Measurements from ENCODE around the gene GRB2.
"Not testable (repeated sequence)": the region's sequence is repeated elsewhere in the genome, so short reads cannot be mapped to it uniquely, and the experiment has no call there.

GRB2 gene

DNA sequence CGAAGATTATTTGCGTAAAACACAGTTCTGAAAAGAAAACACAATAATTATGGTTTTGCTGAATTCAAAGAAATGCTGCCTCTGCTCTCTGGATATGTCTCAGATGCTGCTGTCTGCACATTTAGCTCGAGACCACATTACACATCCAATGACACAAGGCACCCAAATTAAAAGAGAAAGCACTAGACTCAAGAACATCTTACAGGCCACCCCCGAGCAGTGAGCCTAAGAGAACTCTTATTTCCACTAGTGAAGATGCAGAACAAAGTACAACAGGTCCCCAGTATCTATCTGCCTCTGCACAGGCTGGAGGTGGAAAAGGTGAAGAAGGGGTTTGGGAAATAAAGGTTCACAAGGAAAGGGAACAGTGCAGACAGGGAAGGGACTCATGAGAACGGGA, 33.5 kb downstream of the GRB2 start:
- TF ChIP-seq, protein P1, sequence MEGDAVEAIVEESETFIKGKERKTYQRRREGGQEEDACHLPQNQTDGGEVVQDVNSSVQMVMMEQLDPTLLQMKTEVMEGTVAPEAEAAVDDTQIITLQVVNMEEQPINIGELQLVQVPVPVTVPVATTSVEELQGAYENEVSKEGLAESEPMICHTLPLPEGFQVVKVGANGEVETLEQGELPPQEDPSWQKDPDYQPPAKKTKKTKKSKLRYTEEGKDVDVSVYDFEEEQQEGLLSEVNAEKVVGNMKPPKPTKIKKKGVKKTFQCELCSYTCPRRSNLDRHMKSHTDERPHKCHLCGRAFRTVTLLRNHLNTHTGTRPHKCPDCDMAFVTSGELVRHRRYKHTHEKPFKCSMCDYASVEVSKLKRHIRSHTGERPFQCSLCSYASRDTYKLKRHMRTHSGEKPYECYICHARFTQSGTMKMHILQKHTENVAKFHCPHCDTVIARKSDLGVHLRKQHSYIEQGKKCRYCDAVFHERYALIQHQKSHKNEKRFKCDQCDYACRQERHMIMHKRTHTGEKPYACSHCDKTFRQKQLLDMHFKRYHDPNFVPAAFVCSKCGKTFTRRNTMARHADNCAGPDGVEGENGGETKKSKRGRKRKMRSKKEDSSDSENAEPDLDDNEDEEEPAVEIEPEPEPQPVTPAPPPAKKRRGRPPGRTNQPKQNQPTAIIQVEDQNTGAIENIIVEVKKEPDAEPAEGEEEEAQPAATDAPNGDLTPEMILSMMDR (conservative IDR thresholded peaks at IDR 0.05; ENCODE audit: control insufficient read depth, insufficient read depth, low read depth, low read length), result no peak
- no peak for DNase-seq (ENCODE audit: low read depth)
- H3K4me3 ChIP-seq (ENCODE audit: control insufficient read depth, low read depth, low read length), result no peak overlapping the region

DNA sequence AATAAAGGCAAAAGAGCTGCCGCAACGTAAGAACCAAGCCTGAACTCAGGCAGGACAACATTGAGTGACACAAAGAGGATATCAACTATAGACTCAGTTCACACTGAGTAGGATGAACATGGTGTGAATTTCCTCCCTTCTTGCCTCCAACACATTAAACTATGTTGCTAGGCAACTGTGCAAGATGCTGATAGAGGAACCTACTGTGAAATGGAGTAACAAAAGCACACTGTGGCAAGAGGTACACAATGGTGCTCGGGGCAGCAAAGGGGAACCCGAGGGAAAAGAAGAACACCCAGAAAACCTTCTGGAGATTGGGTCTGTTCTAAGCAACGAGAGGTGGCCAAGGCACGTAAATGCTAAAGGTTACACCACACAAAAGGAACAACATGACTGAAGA, 34.1 kb downstream of the GRB2 start:
- TF ChIP-seq, protein P1 (conservative IDR thresholded peaks at IDR 0.05; ENCODE audit: control insufficient read depth, insufficient read depth, low read depth, low read length), result no peak
- DNase-seq (ENCODE audit: low read depth), result no peak
- H3K4me3 ChIP-seq (ENCODE audit: control insufficient read depth, low read depth, low read length), result no peak overlapping the region

DNA sequence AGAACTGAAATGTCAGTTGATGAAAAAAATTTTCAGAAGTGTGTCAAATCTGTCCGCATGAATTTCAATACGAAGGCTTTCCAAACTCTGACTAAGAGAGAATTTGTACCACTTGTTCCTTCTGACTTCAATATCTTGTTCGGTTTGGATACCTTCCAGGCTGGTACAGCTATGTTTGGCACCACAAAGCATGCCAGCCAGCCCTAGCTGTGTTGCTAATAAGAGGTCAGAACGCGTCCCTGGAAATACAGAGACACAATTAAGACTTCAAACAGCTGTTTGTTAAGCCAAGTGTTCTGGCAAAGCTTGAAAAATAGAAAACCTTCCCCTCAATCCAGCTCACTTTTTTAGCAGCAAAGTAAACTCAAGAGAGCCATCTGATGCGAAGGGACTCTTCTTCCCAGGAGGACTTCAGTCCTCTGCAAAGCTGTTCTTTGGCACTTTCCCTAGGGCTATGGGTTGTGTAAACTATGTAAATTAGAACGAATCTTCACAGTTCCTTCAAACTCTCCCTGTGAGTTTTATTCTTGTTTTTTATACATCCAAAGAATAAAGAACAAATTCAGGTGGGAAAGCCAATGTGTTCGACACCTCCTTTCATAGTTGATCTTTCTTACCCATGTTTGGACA, 35.1 kb downstream of the GRB2 start:
- DNase-seq (ENCODE audit: low read depth), result peak; percentile 6
- TF ChIP-seq, protein P1 (conservative IDR thresholded peaks at IDR 0.05; ENCODE audit: control insufficient read depth, insufficient read depth, low read depth, low read length), result no peak
- H3K4me3 ChIP-seq (ENCODE audit: control insufficient read depth, low read depth, low read length), result no peak overlapping the region

DNA sequence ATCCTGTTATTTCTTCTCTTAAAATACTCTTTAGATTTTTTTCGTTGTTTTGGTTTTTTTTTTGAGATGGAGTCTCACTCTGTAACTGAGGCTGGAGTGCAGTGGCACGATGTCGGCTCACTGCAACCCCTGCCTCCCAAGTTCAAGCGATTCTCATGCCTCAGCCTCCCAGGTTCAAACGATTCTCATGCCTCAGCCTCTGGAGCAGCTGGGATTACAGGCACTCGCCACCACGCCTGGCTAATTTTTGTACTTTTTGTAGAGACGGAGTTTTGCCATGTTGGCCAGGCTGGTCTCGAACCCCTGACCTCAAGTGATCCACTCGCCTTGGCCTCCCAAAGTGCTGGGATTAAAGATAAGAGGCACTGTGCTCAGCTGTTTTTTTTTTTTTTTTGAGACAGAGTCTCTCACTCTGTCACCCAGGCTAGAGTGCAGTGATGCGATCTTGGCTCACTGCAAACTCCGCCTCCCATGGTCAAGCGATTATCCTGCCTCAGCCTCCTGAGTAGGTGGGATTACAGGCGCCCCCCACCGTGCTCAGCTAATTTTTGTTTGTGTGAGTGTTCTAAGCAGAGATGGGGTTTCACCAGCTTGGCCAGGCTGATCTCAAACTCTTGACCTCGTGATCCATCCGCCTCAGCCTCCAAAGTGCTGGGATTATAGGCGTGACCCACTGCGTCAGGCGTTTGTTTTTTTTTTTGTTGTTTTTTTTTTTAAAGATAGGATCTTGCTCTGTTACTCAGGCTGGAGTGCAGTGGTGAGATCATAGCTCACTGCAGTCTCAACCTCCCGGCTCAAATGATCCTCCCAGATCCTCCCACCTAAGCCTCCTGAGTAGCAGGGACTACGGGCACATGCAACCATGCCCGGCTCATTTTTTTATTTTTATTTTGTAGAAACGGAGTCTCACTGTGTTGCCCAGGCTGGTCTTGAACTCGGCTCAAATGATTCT, 37.4 kb downstream of the GRB2 start:
- not testable (repeated sequence) for H3K4me3 ChIP-seq (ENCODE audit: control insufficient read depth, low read depth, low read length)
- peak; percentile 39 for DNase-seq (ENCODE audit: low read depth)

DNA sequence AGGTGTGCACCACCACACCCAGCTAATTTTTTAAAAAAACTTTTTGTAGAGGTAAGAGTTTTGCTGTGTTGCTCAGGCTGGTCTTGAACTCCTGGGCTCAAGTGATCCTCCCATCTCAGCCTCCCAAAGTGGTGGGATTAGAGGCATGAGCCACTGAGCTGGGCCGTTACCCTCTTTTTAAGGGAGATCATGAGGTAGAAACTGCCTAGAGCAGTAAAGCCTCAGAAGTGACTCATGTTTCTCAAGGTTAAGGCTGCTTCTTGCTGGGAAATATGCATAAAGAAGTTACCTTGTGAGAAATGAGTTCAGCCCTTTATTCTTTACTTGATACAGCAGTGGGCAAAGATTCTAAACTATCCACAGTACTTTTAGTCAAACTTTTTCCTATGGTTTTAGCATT, 38.2 kb downstream of the GRB2 start:
- TF ChIP-seq, protein P1 (conservative IDR thresholded peaks at IDR 0.05; ENCODE audit: control insufficient read depth, insufficient read depth, low read depth, low read length), result no peak
- no peak overlapping the region for H3K4me3 ChIP-seq (ENCODE audit: control insufficient read depth, low read depth, low read length)
- peak; percentile 7 for DNase-seq (ENCODE audit: low read depth)

DNA sequence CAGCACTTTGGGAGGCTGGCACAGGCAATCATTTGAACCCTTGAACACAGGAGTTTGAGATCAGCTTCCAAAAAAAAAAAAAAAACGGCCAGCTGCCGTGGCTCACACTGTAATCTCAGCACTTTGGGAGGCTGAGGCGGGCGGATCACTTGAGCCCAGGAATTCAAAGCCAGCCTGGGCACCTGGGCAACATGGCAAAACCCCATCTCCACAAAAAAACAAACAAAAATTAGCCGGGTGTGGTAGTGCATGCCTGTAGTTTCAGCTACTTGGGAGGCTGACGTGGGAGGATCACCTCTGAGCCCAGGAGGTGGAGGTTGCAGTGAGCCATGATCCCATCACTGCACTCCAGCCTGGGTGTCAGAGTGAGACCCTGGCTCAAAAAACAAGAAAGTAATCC, 39.0 kb downstream of the GRB2 start:
- TF ChIP-seq, protein P1 (conservative IDR thresholded peaks at IDR 0.05; ENCODE audit: control insufficient read depth, insufficient read depth, low read depth, low read length), result no peak
- DNase-seq (ENCODE audit: low read depth), result no peak
- H3K4me3 ChIP-seq (ENCODE audit: control insufficient read depth, low read depth, low read length), result no peak overlapping the region

DNA sequence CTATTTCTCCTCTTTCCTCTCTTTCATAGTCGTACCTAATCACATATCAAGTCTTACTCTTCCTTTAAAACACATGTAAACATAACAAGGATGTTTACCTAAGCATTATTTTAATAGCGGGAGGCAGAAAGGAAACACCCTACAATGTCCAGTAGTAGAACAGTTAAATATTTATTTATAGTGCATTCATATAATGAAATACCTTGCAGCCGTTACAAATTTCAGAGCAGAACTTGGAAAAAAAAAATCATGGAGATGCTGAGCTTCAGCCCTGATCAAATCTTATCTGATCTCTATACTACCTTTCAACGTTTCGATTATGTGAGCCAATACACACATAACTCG, 39.6 kb downstream of the GRB2 start:
- TF ChIP-seq, protein P1 (conservative IDR thresholded peaks at IDR 0.05; ENCODE audit: control insufficient read depth, insufficient read depth, low read depth, low read length), result no peak
- H3K4me3 ChIP-seq (ENCODE audit: control insufficient read depth, low read depth, low read length), result no peak overlapping the region
- no peak for DNase-seq (ENCODE audit: low read depth)

Data from fibroblast of mammary gland (primary cell).